Measurements from ENCODE around the gene ITGB6. TPM values are rescaled to one million over a fixed set of nuclear protein-coding genes. Genes with fewer than 3 reads are reported as not detected.
"Not testable (repeated sequence)": the region's sequence is repeated elsewhere in the genome, so short reads cannot be mapped to it uniquely, and the experiment has no call there.

Gene ITGB6
- total RNA-seq, 3 donors from 2014 or later (not counting 1 experiment from before 2014, with no cell fraction given): not detected

DNA sequence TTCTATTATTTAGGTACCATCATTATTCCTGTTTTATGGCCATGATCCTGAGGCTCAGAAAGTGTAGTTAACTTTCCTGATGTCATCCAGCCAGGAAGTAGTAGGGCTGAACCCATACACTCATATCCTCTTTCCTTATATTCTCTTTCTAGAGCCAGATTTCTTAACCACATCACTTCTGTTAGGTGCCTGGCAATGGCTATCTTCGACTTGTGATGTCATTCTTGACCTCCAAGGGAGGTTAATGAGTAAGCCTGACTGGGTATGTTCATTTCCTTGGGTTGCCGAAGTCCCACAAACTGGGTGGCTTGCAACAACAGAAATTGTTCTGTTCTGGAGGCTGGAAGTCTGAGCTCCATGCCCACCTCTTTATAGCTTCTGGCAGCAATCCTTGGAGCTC is 43.4 kb downstream of the ITGB6 start:
- Mint-ChIP-seq H3K36me3 (no peaks in the 10 kb centered on the region), H3K27me3 (ENCODE audit: low read depth in 2 of 2) (peaks cover 0 to 4% of the 10 kb centered on the region in 2 donors), H3K4me3 (no peak overlapping the region), H3K27ac (no peak overlapping the region), H3K4me1 (no peaks in the 10 kb centered on the region), H3K9me3 (no peaks in the 10 kb centered on the region)
- ATAC-seq (no peak), DNase-seq (no peak)
- no peaks in the 10 kb centered on the region for H3K4me1 ChIP-seq (ENCODE audit: control insufficient read depth, insufficient read depth, low read length)
- TF ChIP-seq, protein P1, sequence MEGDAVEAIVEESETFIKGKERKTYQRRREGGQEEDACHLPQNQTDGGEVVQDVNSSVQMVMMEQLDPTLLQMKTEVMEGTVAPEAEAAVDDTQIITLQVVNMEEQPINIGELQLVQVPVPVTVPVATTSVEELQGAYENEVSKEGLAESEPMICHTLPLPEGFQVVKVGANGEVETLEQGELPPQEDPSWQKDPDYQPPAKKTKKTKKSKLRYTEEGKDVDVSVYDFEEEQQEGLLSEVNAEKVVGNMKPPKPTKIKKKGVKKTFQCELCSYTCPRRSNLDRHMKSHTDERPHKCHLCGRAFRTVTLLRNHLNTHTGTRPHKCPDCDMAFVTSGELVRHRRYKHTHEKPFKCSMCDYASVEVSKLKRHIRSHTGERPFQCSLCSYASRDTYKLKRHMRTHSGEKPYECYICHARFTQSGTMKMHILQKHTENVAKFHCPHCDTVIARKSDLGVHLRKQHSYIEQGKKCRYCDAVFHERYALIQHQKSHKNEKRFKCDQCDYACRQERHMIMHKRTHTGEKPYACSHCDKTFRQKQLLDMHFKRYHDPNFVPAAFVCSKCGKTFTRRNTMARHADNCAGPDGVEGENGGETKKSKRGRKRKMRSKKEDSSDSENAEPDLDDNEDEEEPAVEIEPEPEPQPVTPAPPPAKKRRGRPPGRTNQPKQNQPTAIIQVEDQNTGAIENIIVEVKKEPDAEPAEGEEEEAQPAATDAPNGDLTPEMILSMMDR (IDR thresholded peaks at IDR 0.05): no peak
- intact Hi-C loops (cut with micrococcal nuclease): no loop called here
- no peaks in the 10 kb centered on the region for H3K9me3 ChIP-seq (ENCODE audit: control insufficient read depth, insufficient read depth, low read length)
- H3K4me3 ChIP-seq (ENCODE audit: low read length): no peak overlapping the region
- 90% methylated on average over 2 of the region's 2 CpGs for WGBS (ENCODE audit: insufficient coverage)
- H3K36me3 ChIP-seq (ENCODE audit: control insufficient read depth, insufficient read depth, low read length): no peaks in the 10 kb centered on the region
- H3K27ac ChIP-seq (ENCODE audit: low read length): no peak overlapping the region
- H3K27me3 ChIP-seq (ENCODE audit: control insufficient read depth, insufficient read depth, low read length): no peaks in the 10 kb centered on the region

DNA sequence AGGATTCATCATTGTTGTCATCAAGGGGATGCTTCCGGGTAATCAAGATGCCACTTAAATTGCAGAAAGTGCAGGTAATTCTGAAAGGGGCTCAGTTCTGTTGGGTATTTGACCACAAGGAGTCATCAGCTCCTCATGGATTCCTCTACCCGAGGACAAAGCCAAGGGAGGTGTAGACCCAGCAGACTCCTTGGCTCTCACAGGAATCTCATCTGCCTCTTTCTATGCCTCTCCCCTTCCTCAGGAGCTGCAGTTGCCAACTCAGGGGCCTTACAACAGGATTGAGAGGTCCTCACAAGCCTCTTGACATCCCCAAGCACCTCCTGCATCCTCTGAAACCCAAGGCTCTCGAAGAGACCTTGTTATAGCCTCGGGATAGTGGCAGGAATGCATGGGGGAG is 44.0 kb downstream of the ITGB6 start:
- TF ChIP-seq, protein P1 (IDR thresholded peaks at IDR 0.05): no peak
- no peaks in the 10 kb centered on the region for H3K9me3 ChIP-seq (ENCODE audit: control insufficient read depth, insufficient read depth, low read length)
- DNase-seq: no peak
- Mint-ChIP-seq H3K9me3 (no peaks in the 10 kb centered on the region), H3K4me1 (no peaks in the 10 kb centered on the region), H3K4me3 (no peak overlapping the region), H3K27ac (no peak overlapping the region), H3K27me3 (ENCODE audit: low read depth in 2 of 2) (peaks cover 0 to 8% of the 10 kb centered on the region in 2 donors), H3K36me3 (no peaks in the 10 kb centered on the region)
- H3K36me3 ChIP-seq (ENCODE audit: control insufficient read depth, insufficient read depth, low read length): no peaks in the 10 kb centered on the region
- 87% methylated on average over 4 of the region's 4 CpGs for WGBS (ENCODE audit: insufficient coverage)
- ATAC-seq: no peak
- H3K27ac ChIP-seq (ENCODE audit: low read length): no peak overlapping the region
- no peaks in the 10 kb centered on the region for H3K27me3 ChIP-seq (ENCODE audit: control insufficient read depth, insufficient read depth, low read length)
- no peak overlapping the region for H3K4me3 ChIP-seq (ENCODE audit: low read length)
- no peaks in the 10 kb centered on the region for H3K4me1 ChIP-seq (ENCODE audit: control insufficient read depth, insufficient read depth, low read length)
- intact Hi-C loops (cut with micrococcal nuclease): no loop called here

DNA sequence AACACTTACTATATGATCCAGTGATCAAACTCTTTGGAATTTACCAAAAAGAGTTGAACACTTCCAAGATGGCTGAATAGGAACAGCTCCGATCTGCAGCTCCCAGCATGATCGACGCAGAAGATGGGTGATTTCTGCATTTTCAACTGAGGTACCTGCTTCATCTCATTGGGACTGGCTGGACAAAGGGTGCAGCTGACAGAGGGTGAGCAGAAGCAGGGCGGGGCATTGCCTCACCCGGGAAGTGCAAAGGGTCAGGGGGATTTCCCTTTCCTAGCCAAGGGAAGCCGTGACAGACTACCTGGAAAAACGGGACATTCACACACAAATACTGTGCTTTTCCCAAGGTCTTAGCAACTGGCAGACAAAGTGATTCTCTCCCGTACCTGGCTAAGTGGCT is 51.7 kb downstream of the ITGB6 start:
- H3K9me3 Mint-ChIP-seq; H3K4me3 ChIP-seq (ENCODE audit: low read length); H3K36me3 Mint-ChIP-seq; intact Hi-C loops (cut with micrococcal nuclease); H3K27ac Mint-ChIP-seq; H3K4me3 Mint-ChIP-seq; ATAC-seq; DNase-seq; H3K36me3 ChIP-seq (ENCODE audit: control insufficient read depth, insufficient read depth, low read length); H3K27me3 ChIP-seq (ENCODE audit: control insufficient read depth, insufficient read depth, low read length); H3K4me1 Mint-ChIP-seq; H3K27ac ChIP-seq (ENCODE audit: low read length); H3K9me3 ChIP-seq (ENCODE audit: control insufficient read depth, insufficient read depth, low read length); H3K4me1 ChIP-seq (ENCODE audit: control insufficient read depth, insufficient read depth, low read length): not testable (repeated sequence)
- WGBS (ENCODE audit: insufficient coverage): 86% methylated on average over 8 of the region's 8 CpGs
- peaks cover 8 to 14% of the 10 kb centered on the region in 2 donors for H3K27me3 Mint-ChIP-seq (ENCODE audit: low read depth in 2 of 2)

DNA sequence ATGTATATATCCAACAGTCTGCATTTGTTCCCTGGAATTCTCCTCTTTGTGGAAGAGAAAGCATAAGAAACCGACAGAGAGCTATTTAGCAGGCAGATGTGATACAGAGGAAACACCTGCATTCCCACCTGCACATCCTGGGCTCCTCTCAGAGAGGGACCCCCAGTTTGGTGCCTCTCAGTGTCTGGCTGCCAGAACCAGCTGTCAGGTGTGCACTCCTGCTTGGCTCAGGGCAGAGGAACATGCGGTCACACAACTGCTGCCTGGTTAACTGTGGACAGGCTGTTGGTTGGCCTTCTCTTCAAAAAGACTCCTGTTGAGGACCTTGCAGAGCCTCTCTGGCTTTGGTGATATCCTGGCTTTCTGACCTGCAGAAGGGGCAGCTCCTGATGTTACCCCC is 54.6 kb downstream of the ITGB6 start:
- TF ChIP-seq, protein P1 (IDR thresholded peaks at IDR 0.05): no peak
- no peaks in the 10 kb centered on the region for H3K4me1 ChIP-seq (ENCODE audit: control insufficient read depth, insufficient read depth, low read length)
- H3K36me3 Mint-ChIP-seq: no peaks in the 10 kb centered on the region
- H3K36me3 ChIP-seq (ENCODE audit: control insufficient read depth, insufficient read depth, low read length): no peaks in the 10 kb centered on the region
- H3K4me1 Mint-ChIP-seq: no peaks in the 10 kb centered on the region
- H3K27ac Mint-ChIP-seq: no peak overlapping the region
- peaks cover 5 to 24% of the 10 kb centered on the region in 2 donors for H3K27me3 Mint-ChIP-seq (ENCODE audit: low read depth in 2 of 2)
- H3K27ac ChIP-seq (ENCODE audit: low read length): no peak overlapping the region
- intact Hi-C loops (cut with micrococcal nuclease): no loop called here
- no peak for DNase-seq
- 46% methylated on average over 2 of the region's 2 CpGs for WGBS (ENCODE audit: insufficient coverage)
- H3K4me3 Mint-ChIP-seq: no peak overlapping the region
- no peak for ATAC-seq
- no peaks in the 10 kb centered on the region for H3K9me3 ChIP-seq (ENCODE audit: control insufficient read depth, insufficient read depth, low read length)
- no peak overlapping the region for H3K4me3 ChIP-seq (ENCODE audit: low read length)
- H3K9me3 Mint-ChIP-seq: no peaks in the 10 kb centered on the region
- peaks cover 2% of the 10 kb centered on the region for H3K27me3 ChIP-seq (ENCODE audit: control insufficient read depth, insufficient read depth, low read length)
